Stomach (tissue), 9 donors: Measurements from ENCODE around the gene GPR158. TPM values are rescaled to one million over a fixed set of nuclear protein-coding genes. Genes with fewer than 3 reads are reported as not detected.

Experiments
- DNase-seq, 2 donors: peaks; one replicate each; pipeline versions ENCODE4 v3.0.0 to v3.0.0-alpha.2; 2013 to 2019
- H3K27ac ChIP-seq, 5 donors: fragments of 200-600 bp in 4 of 5; sonication (generic) in 4 of 5; one replicate each; pipeline ENCODE4 v1.5.1; 2013 to 2019; ENCODE audit warnings: mild to moderate bottlenecking in 1 of 5, moderate library complexity in 1 of 5
- H3K27me3 ChIP-seq, 3 donors: fragments of 200-600 bp; sonication (generic); one replicate each; pipeline ENCODE4 v1.5.1; 2017 to 2019; ENCODE audit warnings: mixed run types in 1 of 3
- H3K36me3 ChIP-seq, 4 donors: fragments of 200-600 bp; sonication (generic); 1 replicate in 3 of 4; 2 replicates in 1 of 4; pipeline ENCODE4 v1.5.1; 2016 to 2019
- H3K4me1 ChIP-seq, 4 donors: fragments of 200-600 bp; sonication (generic); one replicate each; pipeline ENCODE4 v1.5.1; 2016 to 2019
- H3K4me3 ChIP-seq, 4 donors: fragments of 200-600 bp; sonication (generic) in 3 of 4; one replicate each; pipeline ENCODE4 v1.5.1; 2016 to 2019; ENCODE audit warnings: mild to moderate bottlenecking in 1 of 4
- H3K9me3 ChIP-seq, 4 donors: fragments of 200-600 bp; sonication (generic); one replicate each; pipeline ENCODE4 v1.5.1; 2016 to 2019
- CTCF ChIP-seq, 7 experiments: fragments of 450-650 bp in 4 of 7; fragments of 200-600 bp in 3 of 7; sonication (generic) in 3 of 7; IDR thresholded peaks; one replicate each; pipeline ENCODE4 v1.5.1; 2016 to 2019; ENCODE audit warnings: antibody characterized with exemption in 7 of 7, control low read depth in 2 of 7, mild to moderate bottlenecking in 1 of 7
- EP300 ChIP-seq: sonication (generic); formaldehyde crosslinking; IDR thresholded peaks from one replicate; pipeline ENCODE4 v1.6.1; 2017; ENCODE audit warnings: antibody characterized with exemption
- POLR2A ChIP-seq, 4 donors: fragments of 450-650 bp; IDR thresholded peaks; one replicate each; pipeline ENCODE4 v1.6.1; 2016; ENCODE audit warnings: antibody characterized with exemption in 4 of 4, control low read depth in 2 of 4, mild to moderate bottlenecking in 1 of 4, moderate library complexity in 1 of 4
- POLR2AphosphoS5 ChIP-seq, 3 donors: sonication (generic); formaldehyde crosslinking; IDR thresholded peaks; one replicate each; pipeline ENCODE4 v1.6.1; 2016; ENCODE audit warnings: antibody characterized with exemption in 3 of 3
- WGBS, 5 donors: extraction: QIAGEN DNeasy Blood & Tissue Kit in 3 of 5; methylation state at CpG; one replicate each; pipeline versions ENCODE4 v1.1.5 to v1.1.7; 2013 to 2018; 5-methylcytosine and 5-hydroxymethylcytosine counted together
- intact Hi-C: fragments of 100-400 bp; cut with DNase I; formaldehyde crosslinking; loops from one replicate; pipeline ENCODE4 v1.15.1; 2023; ENCODE audit warnings: low total_unique reads
- polyA plus RNA-seq, 3 donors: library from polyadenylated mRNA; stranded (reverse); fragments of 200-250 nt; gene quantifications; one replicate each; pipeline ENCODE4 v1.2.3, GENCODE V29; 2013
- total RNA-seq, 5 donors: library from RNA; depleted of rRNA; stranded (reverse); fragments of >200 nt; gene quantifications; one replicate each; pipeline versions ENCODE4 v1.1.0 to v1.2.3, GENCODE V29; 2014 to 2016
- donor health status: healthy with polysubstance abuse.
- donor health status: Bipolar disorder and iron deficiency.
- donor health status: healthy.

Gene GPR158
- total and polyA plus RNA-seq, 8 donors: 0.05 to 1.1 (median 0.20) TPM; not detected in 4

GRCh38 chr10:25604591-25604990, 429.8 kb downstream of the GPR158 start:
- no peak overlapping the region for H3K27ac ChIP-seq
- H3K27me3 ChIP-seq: no peaks in the 10 kb centered on the region
- no peak for DNase-seq
- H3K36me3 ChIP-seq: no peaks in the 10 kb centered on the region
- H3K9me3 ChIP-seq: no peaks in the 10 kb centered on the region
- TF ChIP-seq EP300 (no peak), CTCF (IDR thresholded peaks at IDR 0.05) (no peak), POLR2A (IDR thresholded peaks at IDR 0.05) (no peak), POLR2AphosphoS5 (IDR thresholded peaks at IDR 0.05) (no peak)
- 22 to 41% (median 38%) methylated on average over 4 of the region's 4 CpGs for WGBS, 5 donors
- no peak overlapping the region for H3K4me3 ChIP-seq
- no peaks in the 10 kb centered on the region for H3K4me1 ChIP-seq
- intact Hi-C loops: no loop called here

GRCh38 chr10:25614652-25615051, 439.9 kb downstream of the GPR158 start:
- H3K4me1 ChIP-seq: no peaks in the 10 kb centered on the region
- no peak for DNase-seq
- H3K9me3 ChIP-seq: peaks cover 0 to 20% (median 7%) of the 10 kb centered on the region in 4 donors
- intact Hi-C loops: no loop called here
- WGBS, 5 donors: 30 to 48% (median 40%) methylated on average over 2 of the region's 2 CpGs
- no peaks in the 10 kb centered on the region for H3K27me3 ChIP-seq
- no peaks in the 10 kb centered on the region for H3K36me3 ChIP-seq
- no peak for TF ChIP-seq CTCF (IDR thresholded peaks at IDR 0.05)
- no peak for TF ChIP-seq POLR2A (IDR thresholded peaks at IDR 0.05)
- no peak for TF ChIP-seq POLR2AphosphoS5 (IDR thresholded peaks at IDR 0.05)
- TF ChIP-seq EP300: no peak
- no peak overlapping the region for H3K4me3 ChIP-seq
- H3K27ac ChIP-seq: no peak overlapping the region

- DNase-seq: no peak
- H3K4me3 ChIP-seq: no peak overlapping the region
- H3K36me3 ChIP-seq: no peaks in the 10 kb centered on the region
- no peak for TF ChIP-seq POLR2A (IDR thresholded peaks at IDR 0.05)
- no peak for TF ChIP-seq EP300
- TF ChIP-seq CTCF (IDR thresholded peaks at IDR 0.05): no peak
- TF ChIP-seq POLR2AphosphoS5 (IDR thresholded peaks at IDR 0.05): no peak
- intact Hi-C loops: no loop called here
- H3K4me1 ChIP-seq: no peaks in the 10 kb centered on the region
- H3K27me3 ChIP-seq: no peaks in the 10 kb centered on the region
- H3K27ac ChIP-seq: no peak overlapping the region
- 81 to 87% (median 85%) methylated on average over 5 of the region's 5 CpGs for WGBS, 5 donors
- H3K9me3 ChIP-seq: peaks cover 0 to 14% (median 7%) of the 10 kb centered on the region in 4 donors
Measured at GRCh38 chr10:25615926-25616325, 441.1 kb downstream of the GPR158 start.

GRCh38 chr10:25616903-25617592, 442.2 kb downstream of the GPR158 start:
- Histone ChIP-seq H3K27ac (no peak overlapping the region), H3K9me3 (peaks cover 0 to 14% (median 7%) of the 10 kb centered on the region in 4 donors), H3K4me3 (no peak overlapping the region), H3K36me3 (no peaks in the 10 kb centered on the region), H3K27me3 (no peaks in the 10 kb centered on the region), H3K4me1 (no peaks in the 10 kb centered on the region)
- TF ChIP-seq POLR2AphosphoS5 (IDR thresholded peaks at IDR 0.05) (no peak), POLR2A (IDR thresholded peaks at IDR 0.05) (no peak), CTCF (IDR thresholded peaks at IDR 0.05) (no peak), EP300 (no peak)
- intact Hi-C loops: no loop called here
- no peak for DNase-seq
- 83 to 95% (median 91%) methylated on average over 1 of the region's 1 CpG for WGBS, 5 donors
